ENCODE results near the gene ACTR1A. TPM values are rescaled to one million over a fixed set of nuclear protein-coding genes. Genes with fewer than 3 reads are reported as not detected.
A peak's percentile ranks its signal among the peaks of the same experiment; 100 is the strongest.

Gene ACTR1A
- total RNA-seq, 4 donors from 2014 or later = 212 to 261 (median 252) TPM

- in situ Hi-C loops (cut with MboI; ENCODE audit: low sequenced_read_pairs in 4 of 4) (no loop called here), intact Hi-C loops (cut with DNase I; ENCODE audit: low total_unique reads) (loop anchor here (1.0 kb wide), 1 partner anchor 8 kb away; no protein-coding TSS in a partner anchor)
- H3K9me3 ChIP-seq = no peaks in the 10 kb centered on the region
- H3K27me3 ChIP-seq = no peaks in the 10 kb centered on the region
- peak in 1 of 2 donors; percentile 19 for DNase-seq
- peaks cover 0 to 18% of the 10 kb centered on the region in 2 donors for H3K36me3 ChIP-seq
- peak overlapping the region in 2 of 4 donors; percentile 10 to 18 for H3K4me3 ChIP-seq
- peak overlapping the region; percentile 83 to 100 (median 91) for H3K27ac ChIP-seq
- TF ChIP-seq CTCF (IDR thresholded peaks at IDR 0.05 in 4 of 5, conservative IDR thresholded peaks at IDR 0.05 in 1 of 5) = no peak
- TF ChIP-seq POLR2A (IDR thresholded peaks at IDR 0.05) = no peak
- H3K4me1 ChIP-seq = peaks cover 83 to 86% of the 10 kb centered on the region in 2 donors
- ATAC-seq = no peak
Observed at GRCh38 chr10:102493771-102494170, 8.7 kb downstream of the ACTR1A start.

DNA sequence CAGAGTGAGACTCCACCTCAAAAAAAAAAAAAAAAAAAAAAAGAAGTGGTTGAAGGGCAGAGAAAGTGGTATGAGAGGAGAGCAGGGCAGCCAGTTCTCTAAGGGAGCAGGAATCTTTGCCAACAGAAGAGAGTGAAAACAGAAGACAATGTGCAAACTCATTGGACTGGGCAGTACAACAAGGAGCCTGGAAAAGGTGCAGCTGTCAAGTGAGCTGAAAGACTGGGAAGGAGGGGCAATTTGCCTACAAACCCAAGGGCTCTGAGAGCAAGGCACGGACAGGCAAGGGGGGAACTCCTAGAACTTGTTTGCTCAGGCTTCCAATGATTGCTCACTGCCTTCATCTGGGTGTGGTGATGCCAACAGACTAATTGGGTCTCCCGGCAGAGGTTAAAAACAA lies 9.5 kb downstream of the ACTR1A start:
- in situ Hi-C loops (cut with MboI; ENCODE audit: low sequenced_read_pairs in 4 of 4) (no loop called here), intact Hi-C loops (cut with DNase I; ENCODE audit: low total_unique reads) (loop anchor here (1.0 kb wide), 1 partner anchor 8 kb away; no protein-coding TSS in a partner anchor)
- TF ChIP-seq CTCF (IDR thresholded peaks at IDR 0.05 in 4 of 5, conservative IDR thresholded peaks at IDR 0.05 in 1 of 5) = no peak
- TF ChIP-seq POLR2A (IDR thresholded peaks at IDR 0.05) = peak; percentile 15 to 31
- H3K27me3 ChIP-seq = no peaks in the 10 kb centered on the region
- peak; percentile 83 to 90 for DNase-seq
- H3K27ac ChIP-seq = peak overlapping the region; percentile 83 to 100 (median 91)
- peak; percentile 88 to 95 for ATAC-seq
- peaks cover 76 to 78% of the 10 kb centered on the region in 2 donors for H3K4me1 ChIP-seq
- H3K4me3 ChIP-seq = peak overlapping the region in 1 of 4 donors; percentile 18
- H3K9me3 ChIP-seq = no peaks in the 10 kb centered on the region
- H3K36me3 ChIP-seq = peaks cover 0 to 26% of the 10 kb centered on the region in 2 donors

DNA sequence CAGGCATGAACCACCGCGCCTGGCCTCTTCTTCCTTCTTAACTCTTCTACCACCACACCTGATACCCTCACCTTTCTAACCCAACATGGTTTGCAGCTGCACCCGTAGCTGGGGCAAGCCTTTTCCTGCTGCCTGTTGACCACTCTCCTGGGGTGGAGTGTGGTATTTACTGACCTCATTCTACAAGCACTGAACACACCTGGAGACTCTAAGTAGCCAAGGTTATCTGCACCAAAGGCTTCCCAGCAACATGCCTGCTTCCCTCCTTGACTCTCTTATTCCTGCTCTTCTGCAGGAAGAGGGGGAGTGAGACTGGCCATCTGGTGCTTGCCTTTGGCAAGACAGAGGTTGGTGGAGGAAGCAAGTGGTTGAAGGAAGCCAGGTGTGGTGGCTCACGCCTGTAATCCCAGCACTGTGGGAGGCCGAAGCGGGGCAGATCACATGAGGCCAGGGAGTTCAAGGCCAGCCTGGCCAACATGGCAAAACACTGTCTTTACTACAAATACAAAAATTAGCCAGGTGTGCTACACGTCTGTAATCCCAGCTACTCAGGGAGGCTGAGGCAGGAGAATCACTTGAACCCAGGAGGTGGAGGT lies 10.1 kb downstream of the ACTR1A start:
- peaks cover 0 to 31% of the 10 kb centered on the region in 2 donors for H3K36me3 ChIP-seq
- peak in 1 of 2 donors; percentile 28 for DNase-seq
- ATAC-seq = peak in 1 of 2 donors; percentile 1
- peaks cover 70 to 72% of the 10 kb centered on the region in 2 donors for H3K4me1 ChIP-seq
- intact Hi-C loops (cut with DNase I; ENCODE audit: low total_unique reads) (no loop called here), in situ Hi-C loops (cut with MboI; ENCODE audit: low sequenced_read_pairs in 4 of 4) (no loop called here)
- no peaks in the 10 kb centered on the region for H3K27me3 ChIP-seq
- peak overlapping the region; percentile 83 to 100 (median 91) for H3K27ac ChIP-seq
- H3K4me3 ChIP-seq = no peak overlapping the region
- TF ChIP-seq CTCF (IDR thresholded peaks at IDR 0.05 in 4 of 5, conservative IDR thresholded peaks at IDR 0.05 in 1 of 5) (no peak), POLR2A (IDR thresholded peaks at IDR 0.05) (no peak)
- no peaks in the 10 kb centered on the region for H3K9me3 ChIP-seq

GRCh38 chr10:102491136-102491535 lies 11.4 kb downstream of the ACTR1A start:
- Histone ChIP-seq H3K27ac (peak overlapping the region; percentile 83 to 100 (median 91)), H3K36me3 (peaks cover 3 to 43% of the 10 kb centered on the region in 2 donors)

More at GRCh38 chr10:102491136-102491535, 11.4 kb downstream of the ACTR1A start:
- Histone ChIP-seq H3K27me3 (no peaks in the 10 kb centered on the region), H3K4me1 (peaks cover 61 to 67% of the 10 kb centered on the region in 2 donors), H3K4me3 (no peak overlapping the region), H3K9me3 (no peaks in the 10 kb centered on the region)
- DNase-seq (peak; percentile 64 to 76), ATAC-seq (peak; percentile 52 to 65)
- TF ChIP-seq CTCF (IDR thresholded peaks at IDR 0.05 in 4 of 5, conservative IDR thresholded peaks at IDR 0.05 in 1 of 5) (no peak), POLR2A (IDR thresholded peaks at IDR 0.05) (no peak)
- in situ Hi-C loops (cut with MboI; ENCODE audit: low sequenced_read_pairs in 4 of 4) (no loop called here), intact Hi-C loops (cut with DNase I; ENCODE audit: low total_unique reads) (no loop called here)
